ENCODE results near the gene TRPM1.

GRCh38 chr15:31089368-31090047, 12.0 kb downstream of the TRPM1 start:
- TF ChIP-seq CTCF (IDR thresholded peaks at IDR 0.05; ENCODE audit: low read length) (no peak), EZH2 (optimal IDR thresholded peaks at IDR 0.05; ENCODE audit: low read depth, low read length) (no peak)
